ENCODE measurements around the gene USP13. TPM values are rescaled to one million over a fixed set of nuclear protein-coding genes. Genes with fewer than 3 reads are reported as not detected.

USP13 gene
- total and polyA plus RNA-seq, 2 donors (not counting 3 experiments of a cell fraction or from before 2014, with no cell fraction given) = 5.8 to 24.0 TPM

- Histone ChIP-seq H4K20me1 (replicated peaks; ENCODE audit: control insufficient read depth, extremely low read depth, insufficient read depth, low read length) (no peaks in the 10 kb centered on the region), H3K4me2 (ENCODE audit: insufficient read depth, low read length) (no peak overlapping the region), H3K9me1 (replicated peaks; ENCODE audit: control insufficient read depth, extremely low read depth, insufficient read depth, low read length) (no peaks in the 10 kb centered on the region), H2AFZ (ENCODE audit: low read depth, low read length) (no peak overlapping the region), H3K9ac (replicated peaks; ENCODE audit: extremely low read depth, insufficient read depth, low read length) (no peak overlapping the region), H3K27ac (ENCODE audit: insufficient read depth, low read depth, low read length) (no peak overlapping the region), H3K36me3 (ENCODE audit: control insufficient read depth in 2 of 2, extremely low read depth in 1 of 2, insufficient read depth in 2 of 2, low read length in 2 of 2) (no peaks in the 10 kb centered on the region), H3K79me2 (ENCODE audit: control insufficient read depth, insufficient read depth, low read length) (no peaks in the 10 kb centered on the region), H3K27me3 (ENCODE audit: control insufficient read depth in 2 of 2, insufficient read depth in 2 of 2, low read length in 2 of 2) (no peaks in the 10 kb centered on the region), H3K4me1 (ENCODE audit: control insufficient read depth, extremely low read depth, insufficient read depth, low read length) (no peaks in the 10 kb centered on the region), H3K4me3 (replicated peaks in 1 of 3; ENCODE audit: insufficient read depth in 1 of 3, low read depth in 1 of 3, low read length in 3 of 3) (no peak overlapping the region), H3K9me3 (replicated peaks; ENCODE audit: control insufficient read depth, insufficient read depth, low read length) (no peaks in the 10 kb centered on the region)
- dilution Hi-C loops (cut with MboI; ENCODE audit: extremely low pct_ligation_motif_present, low sequenced_read_pairs) = no loop called here
- FAIRE-seq = no peak
- ChIA-PET CTCF (interaction anchor here (0.9 to 1.3 kb wide), 2 partner anchors 15 to 26 kb away, joined by 3 to 4 read pairs; no protein-coding TSS in a partner anchor), POLR2A (no interaction called here)
- TF ChIP-seq MYC (IDR thresholded peaks at IDR 0.05; ENCODE audit: low read depth, low read length) = no peak
- no peak for TF ChIP-seq EZH2 (IDR thresholded peaks at IDR 0.05; ENCODE audit: borderline replicate concordance, low read depth, low read length, severe bottlenecking)
- no peak for TF ChIP-seq JUN (IDR thresholded peaks at IDR 0.05; ENCODE audit: borderline replicate concordance, insufficient read depth, insufficient read length, low read depth)
- no peak for TF ChIP-seq GATA2 (IDR thresholded peaks at IDR 0.05; ENCODE audit: insufficient read depth, insufficient read length, low read depth, low read length)
- no peak for TF ChIP-seq MAX (IDR thresholded peaks at IDR 0.05; ENCODE audit: insufficient read depth, insufficient read length)
- DNase-seq (ENCODE audit: low read depth, low spot score) = no peak
- no TSS peak for BruUV-seq (replicated peaks)
- intact Hi-C loops (cut with micrococcal nuclease) = no loop called here
Observed at GRCh38 chr3:179796421-179796820, 143.6 kb downstream of the USP13 start.

- H3K27me3 ChIP-seq (ENCODE audit: control insufficient read depth in 2 of 2, insufficient read depth in 2 of 2, low read length in 2 of 2) = no peaks in the 10 kb centered on the region
- dilution Hi-C loops (cut with MboI; ENCODE audit: extremely low pct_ligation_motif_present, low sequenced_read_pairs) = no loop called here
- H3K4me1 ChIP-seq (ENCODE audit: control insufficient read depth, extremely low read depth, insufficient read depth, low read length) = no peaks in the 10 kb centered on the region
- no peaks in the 10 kb centered on the region for H4K20me1 ChIP-seq (replicated peaks; ENCODE audit: control insufficient read depth, extremely low read depth, insufficient read depth, low read length)
- POLR2A ChIA-PET = no interaction called here
- no peak for TF ChIP-seq GATA2 (IDR thresholded peaks at IDR 0.05; ENCODE audit: insufficient read depth, insufficient read length, low read depth, low read length)
- TF ChIP-seq POLR2AphosphoS5 (IDR thresholded peaks at IDR 0.05; ENCODE audit: insufficient read depth, low read depth, low read length) = no peak
- no peak overlapping the region for H3K27ac ChIP-seq (ENCODE audit: insufficient read depth, low read depth, low read length)
- no peak for DNase-seq (ENCODE audit: low read depth, low spot score)
- no peak overlapping the region for H2AFZ ChIP-seq (ENCODE audit: low read depth, low read length)
- intact Hi-C loops (cut with micrococcal nuclease) = no loop called here
- no peaks in the 10 kb centered on the region for H3K36me3 ChIP-seq (ENCODE audit: control insufficient read depth in 2 of 2, extremely low read depth in 1 of 2, insufficient read depth in 2 of 2, low read length in 2 of 2)
- no peaks in the 10 kb centered on the region for H3K9me1 ChIP-seq (replicated peaks; ENCODE audit: control insufficient read depth, extremely low read depth, insufficient read depth, low read length)
- no peak overlapping the region for H3K4me3 ChIP-seq (replicated peaks in 1 of 3; ENCODE audit: insufficient read depth in 1 of 3, low read depth in 1 of 3, low read length in 3 of 3)
- H3K4me2 ChIP-seq (ENCODE audit: insufficient read depth, low read length) = no peak overlapping the region
- no peak for FAIRE-seq
- no TSS peak for BruUV-seq (replicated peaks)
- no peaks in the 10 kb centered on the region for H3K79me2 ChIP-seq (ENCODE audit: control insufficient read depth, insufficient read depth, low read length)
- no peaks in the 10 kb centered on the region for H3K9me3 ChIP-seq (replicated peaks; ENCODE audit: control insufficient read depth, insufficient read depth, low read length)
- no peak overlapping the region for H3K9ac ChIP-seq (replicated peaks; ENCODE audit: extremely low read depth, insufficient read depth, low read length)
- CTCF ChIA-PET = interaction anchor here (1.3 kb wide), 1 partner anchor 14 kb away, joined by 4 read pairs; no protein-coding TSS in a partner anchor
Observed at GRCh38 chr3:179797192-179797591, 144.4 kb downstream of the USP13 start.

Measured in endothelial cell of umbilical vein (primary cell).